Muscle layer of colon (tissue), 2 donors: ENCODE data around the gene TMEM97.
A peak's percentile ranks its signal among the peaks of the same experiment; 100 is the strongest.

ENCODE experiments used
- H3K27ac ChIP-seq: one replicate; pipeline ENCODE4 v1.7.0; 2013; ENCODE audit warnings: low read depth, mild to moderate bottlenecking, low read length, moderate library complexity
- H3K27me3 ChIP-seq, 2 donors: one replicate each; pipeline ENCODE4 v1.7.0; 2013; ENCODE audit warnings: low read length in 2 of 2, mild to moderate bottlenecking in 2 of 2; ENCODE audit not compliant: insufficient read depth in 2 of 2, control insufficient read depth in 1 of 2
- H3K36me3 ChIP-seq: one replicate; pipeline ENCODE4 v1.7.0; 2013; ENCODE audit warnings: mild to moderate bottlenecking, low read length; ENCODE audit not compliant: insufficient read depth
- H3K4me1 ChIP-seq: one replicate; pipeline ENCODE4 v1.7.0; 2013; ENCODE audit warnings: mild to moderate bottlenecking, low read length; ENCODE audit not compliant: insufficient read depth
- H3K4me3 ChIP-seq, 2 donors: one replicate each; pipeline ENCODE4 v1.7.0; 2013; ENCODE audit warnings: low read length in 2 of 2, low read depth in 1 of 2, mild to moderate bottlenecking in 1 of 2, moderate library complexity in 1 of 2
- H3K9ac ChIP-seq: one replicate; pipeline ENCODE4 v1.7.0; 2013; ENCODE audit warnings: low read length
- H3K9me3 ChIP-seq: one replicate; pipeline ENCODE4 v1.7.0; 2013; ENCODE audit warnings: mild to moderate bottlenecking, low read length
- donor health status: abdominal sarcoma.
- donor health status: Adenocarcinoma of cecum.

TMEM97 gene

GRCh38 chr17:28368915-28369683 lies 50.1 kb downstream of the TMEM97 start:
- no peak overlapping the region for H3K4me3 ChIP-seq
- H3K36me3 ChIP-seq: no peaks in the 10 kb centered on the region
- no peak overlapping the region for H3K27ac ChIP-seq
- no peaks in the 10 kb centered on the region for H3K27me3 ChIP-seq
- no peaks in the 10 kb centered on the region for H3K9me3 ChIP-seq
- peaks cover 18% of the 10 kb centered on the region for H3K4me1 ChIP-seq
- H3K9ac ChIP-seq: no peak overlapping the region

GRCh38 chr17:28369684-28370034 lies 50.7 kb downstream of the TMEM97 start:
- Histone ChIP-seq H3K27ac (no peak overlapping the region), H3K4me1 (peaks cover 18% of the 10 kb centered on the region), H3K4me3 (no peak overlapping the region), H3K27me3 (no peaks in the 10 kb centered on the region), H3K9ac (no peak overlapping the region), H3K9me3 (no peaks in the 10 kb centered on the region), H3K36me3 (no peaks in the 10 kb centered on the region)

- Histone ChIP-seq H3K36me3 (no peaks in the 10 kb centered on the region), H3K4me3 (peak within 1 kb of the TSS; percentile 20 to 65), H3K27ac (peak within 1 kb of the TSS; percentile 48), H3K27me3 (no peaks in the 10 kb centered on the region), H3K9ac (no peak within 1 kb of the TSS), H3K4me1 (peaks cover 18% of the 10 kb centered on the region), H3K9me3 (no peaks in the 10 kb centered on the region)
These were observed 51.2 kb downstream of the TMEM97 start, which contains the start of gene VTN for GRCh38 chr17:28370035-28370743. TSS of gene VTN (minus strand) at chr17:28370307. CDS start at chr17:28370203, 104 bp downstream.

GRCh38 chr17:28370744-28371103 lies 51.7 kb downstream of the TMEM97 start:
- H3K4me3 ChIP-seq: peak overlapping the region in 1 of 2 donors; percentile 65
- peak overlapping the region; percentile 48 for H3K27ac ChIP-seq
- no peaks in the 10 kb centered on the region for H3K36me3 ChIP-seq
- H3K9ac ChIP-seq: no peak overlapping the region
- no peaks in the 10 kb centered on the region for H3K27me3 ChIP-seq
- peaks cover 18% of the 10 kb centered on the region for H3K4me1 ChIP-seq
- H3K9me3 ChIP-seq: no peaks in the 10 kb centered on the region

DNA sequence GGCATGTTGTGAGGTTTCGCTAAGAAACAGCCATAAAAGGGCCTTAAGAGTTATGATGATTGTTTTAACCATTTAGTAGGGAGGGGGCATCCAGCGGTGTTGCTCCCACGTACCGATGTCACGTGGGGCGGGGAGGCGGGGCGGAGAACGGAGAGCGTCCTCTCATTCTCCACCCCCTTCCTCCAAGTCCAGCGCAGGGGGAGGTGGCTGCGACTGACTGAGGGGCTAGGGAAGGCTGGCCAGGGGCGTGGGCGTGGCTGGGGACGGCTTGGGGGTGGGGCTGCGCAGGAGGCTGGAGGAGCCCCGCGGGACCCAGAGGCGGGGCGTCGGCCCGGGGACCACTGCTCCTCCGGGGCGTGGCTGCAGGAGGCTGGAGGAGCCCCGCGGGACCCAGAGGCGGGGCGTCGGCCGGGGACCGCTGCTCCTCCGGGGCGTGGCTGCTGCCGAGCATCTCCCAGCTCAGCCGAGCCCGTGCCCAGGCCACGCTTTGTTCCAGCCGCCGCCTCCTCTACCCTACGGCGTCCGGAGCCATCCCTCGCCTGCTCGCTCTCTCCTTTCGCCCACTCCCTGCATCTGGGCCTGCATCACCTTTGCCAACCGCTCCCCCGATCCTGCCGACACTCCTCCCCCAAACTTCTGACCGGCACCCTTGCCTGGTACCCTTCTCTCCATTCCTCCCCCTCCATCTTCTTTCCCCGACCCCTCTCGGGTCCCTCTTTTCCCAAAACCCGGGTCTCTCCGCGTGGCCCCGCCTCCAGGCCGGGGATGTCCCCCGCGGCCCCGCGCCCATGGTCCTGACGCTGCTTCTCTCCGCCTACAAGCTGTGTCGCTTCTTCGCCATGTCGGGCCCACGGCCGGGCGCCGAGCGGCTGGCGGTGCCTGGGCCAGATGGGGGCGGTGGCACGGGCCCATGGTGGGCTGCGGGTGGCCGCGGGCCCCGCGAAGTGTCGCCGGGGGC lies 52.5 kb downstream of the TMEM97 start, which contains the start of gene SARM1:
Gene SARM1 (plus strand): TSS at position 450 of the 958 bp plus-strand sequence. CDS start 339 bp downstream, at position 789.
- H3K9ac ChIP-seq: peak within 1 kb of the TSS; percentile 10
- no peaks in the 10 kb centered on the region for H3K9me3 ChIP-seq
- H3K4me3 ChIP-seq: peak within 1 kb of the TSS; percentile 58 to 65
- no peaks in the 10 kb centered on the region for H3K27me3 ChIP-seq
- peaks cover 18% of the 10 kb centered on the region for H3K4me1 ChIP-seq
- peak within 1 kb of the TSS; percentile 73 for H3K27ac ChIP-seq
- H3K36me3 ChIP-seq: no peaks in the 10 kb centered on the region

- Histone ChIP-seq H3K9ac (peak overlapping the region; percentile 10), H3K36me3 (no peaks in the 10 kb centered on the region), H3K4me3 (peak overlapping the region; percentile 58 to 65), H3K4me1 (peaks cover 18% of the 10 kb centered on the region), H3K27ac (peak overlapping the region; percentile 73), H3K9me3 (no peaks in the 10 kb centered on the region), H3K27me3 (no peaks in the 10 kb centered on the region)
These were observed 53.4 kb downstream of the TMEM97 start for GRCh38 chr17:28372203-28372944.

DNA sequence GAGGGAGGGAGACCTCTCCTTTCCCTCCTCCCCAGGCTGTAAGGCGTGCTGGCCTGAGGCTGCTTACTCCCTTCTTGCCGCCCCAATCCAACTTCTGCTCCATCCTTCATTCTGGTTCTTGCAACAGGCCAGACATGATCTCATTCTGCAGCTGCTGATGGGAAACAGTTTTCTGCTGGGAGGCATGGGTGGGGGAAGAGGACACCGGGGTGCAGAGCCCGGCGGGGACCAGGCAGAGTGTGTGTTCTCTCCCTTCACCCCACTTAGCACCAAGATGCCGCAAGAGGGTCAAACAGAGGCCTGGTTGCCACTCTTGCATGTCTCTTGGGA lies 53.9 kb downstream of the TMEM97 start:
- Histone ChIP-seq H3K4me1 (peaks cover 18% of the 10 kb centered on the region), H3K4me3 (peak overlapping the region in 1 of 2 donors; percentile 65), H3K9me3 (no peaks in the 10 kb centered on the region), H3K36me3 (no peaks in the 10 kb centered on the region), H3K9ac (peak overlapping the region; percentile 10), H3K27ac (no peak overlapping the region), H3K27me3 (no peaks in the 10 kb centered on the region)
